WTC11 (cell line): ENCODE results near the gene TEX35. TPM values are rescaled to one million over a fixed set of nuclear protein-coding genes. Genes with fewer than 3 reads are reported as not detected.
"Not testable (repeated sequence)": the region's sequence is repeated elsewhere in the genome, so short reads cannot be mapped to it uniquely, and the experiment has no call there.

Experiments
- ATAC-seq: fragments of 200-7000 bp; cut with Tn5 transposase; 2 replicates; pipeline ENCODE4 v1.10.0; 2021; ENCODE audit warnings: mild to moderate bottlenecking, moderate library complexity
- CTCF ChIA-PET: fragments of 300-600 bp; sonication (Branson Sonifier 250); formaldehyde crosslinking; loops from one replicate; lab custom pipeline; 2021; ENCODE audit warnings: antibody characterized with exemption; lab: Charles Lee
- POLR2A ChIA-PET: fragments of 350-600 bp; sonication (Branson Sonifier 250); formaldehyde crosslinking; loops from one replicate; lab custom pipeline; 2021; ENCODE audit warnings: antibody characterized with exemption; lab: Charles Lee
- DNase-seq: peaks from one replicate; pipeline ENCODE4 v3.0.0; 2021; ENCODE audit warnings: low spot score
- H3K27ac Mint-ChIP-seq: 2 replicates; pipeline ENCODE4 v1.8.0; 2021; ENCODE audit warnings: mixed read lengths
- H3K27me3 Mint-ChIP-seq: 2 replicates; pipeline ENCODE4 v1.8.0; 2021; ENCODE audit warnings: low read depth, mild to moderate bottlenecking, moderate library complexity, mixed read lengths
- H3K36me3 Mint-ChIP-seq: 2 replicates; pipeline ENCODE4 v1.8.0; 2021; ENCODE audit warnings: mixed read lengths
- H3K4me1 Mint-ChIP-seq: 2 replicates; pipeline ENCODE4 v1.8.0; 2022; ENCODE audit warnings: mixed read lengths
- H3K4me3 Mint-ChIP-seq: 2 replicates; pipeline ENCODE4 v1.8.0; 2021; ENCODE audit warnings: mild to moderate bottlenecking, moderate library complexity, mixed read lengths
- H3K9me3 Mint-ChIP-seq: 2 replicates; pipeline ENCODE4 v1.8.0; 2021; ENCODE audit warnings: mixed read lengths
- CREB1 ChIP-seq: sonication (generic); formaldehyde crosslinking; IDR thresholded peaks from 2 replicates; pipeline ENCODE4 v1.8.0; 2023; ENCODE audit warnings: mild to moderate bottlenecking, missing genetic modification reagents
- CREM ChIP-seq: sonication (generic); formaldehyde crosslinking; IDR thresholded peaks from 2 replicates; pipeline ENCODE4 v1.8.1; 2022; ENCODE audit warnings: mild to moderate bottlenecking, missing genetic modification reagents, moderate library complexity
- EMX1 ChIP-seq: fragments of 250-450 bp; sonication (Bioruptor Pico); IDR thresholded peaks from 2 replicates; pipeline ENCODE4 v1.8.0; 2021; ENCODE audit warnings: mild to moderate bottlenecking
- ESRRA ChIP-seq: sonication (generic); formaldehyde crosslinking; IDR thresholded peaks from 2 replicates; pipeline ENCODE4 v1.8.1; 2022; ENCODE audit warnings: mild to moderate bottlenecking, missing genetic modification reagents, borderline replicate concordance
- GRHL2 ChIP-seq: fragments of 250-450 bp; sonication (Bioruptor Pico); IDR thresholded peaks from 2 replicates; pipeline ENCODE4 v1.8.0; 2022; ENCODE audit warnings: mild to moderate bottlenecking, moderate library complexity; ENCODE audit not compliant: insufficient replicate concordance, severe bottlenecking
- JAZF1 ChIP-seq: fragments of 250-450 bp; sonication (Bioruptor Pico); IDR thresholded peaks from 2 replicates; pipeline ENCODE4 v1.9.0; 2021; ENCODE audit warnings: moderate library complexity, mild to moderate bottlenecking, inconsistent platforms
- MYBL2 ChIP-seq: sonication (generic); formaldehyde crosslinking; IDR thresholded peaks from 2 replicates; pipeline ENCODE4 v1.8.1; 2023; ENCODE audit warnings: mild to moderate bottlenecking, moderate library complexity, missing genetic modification reagents
- NFATC4 ChIP-seq: fragments of 250-450 bp; sonication (Bioruptor Pico); IDR thresholded peaks from 2 replicates; pipeline ENCODE4 v1.9.0; 2021; ENCODE audit warnings: mild to moderate bottlenecking
- NFE2L1 ChIP-seq: sonication (generic); formaldehyde crosslinking; IDR thresholded peaks from 2 replicates; pipeline ENCODE4 v1.8.1; 2023; ENCODE audit warnings: missing genetic modification reagents
- total RNA-seq: library from RNA; stranded (reverse); gene quantifications from 3 replicates; pipeline ENCODE4 v1.2.3, GENCODE V29; 2021
- TF ChIP-seq, protein P1 (sequence below): fragments of 200-600 bp; IDR thresholded peaks from 2 replicates; pipeline ENCODE4 v1.8.0; 2022; ENCODE audit warnings: antibody characterized with exemption
- TF ChIP-seq, protein P2 (sequence below): fragments of 250-450 bp; sonication (Bioruptor Pico); conservative IDR thresholded peaks from 2 replicates; pipeline ENCODE4 v1.9.0; 2021; ENCODE audit warnings: mild to moderate bottlenecking
- TF ChIP-seq, protein P3 (sequence below): sonication (generic); formaldehyde crosslinking; IDR thresholded peaks from 2 replicates; pipeline ENCODE4 v1.8.0; 2022; ENCODE audit warnings: mild to moderate bottlenecking, missing genetic modification reagents
- TF ChIP-seq, protein P4 (sequence below): sonication (generic); formaldehyde crosslinking; IDR thresholded peaks from 2 replicates; pipeline ENCODE4 v1.8.0; 2022; ENCODE audit warnings: mild to moderate bottlenecking, missing genetic modification reagents
- TF ChIP-seq, protein P5 (sequence below): sonication (generic); formaldehyde crosslinking; IDR thresholded peaks from 2 replicates; pipeline ENCODE4 v1.8.0; 2022; ENCODE audit warnings: mild to moderate bottlenecking, missing genetic modification reagents
- TF ChIP-seq, protein P6 (sequence below): sonication (generic); formaldehyde crosslinking; IDR thresholded peaks from 2 replicates; pipeline ENCODE4 v1.8.1; 2022; ENCODE audit warnings: missing genetic modification reagents, borderline replicate concordance

The TEX35 gene
- total RNA-seq, 1 experiment from 2014 or later = not detected

DNA sequence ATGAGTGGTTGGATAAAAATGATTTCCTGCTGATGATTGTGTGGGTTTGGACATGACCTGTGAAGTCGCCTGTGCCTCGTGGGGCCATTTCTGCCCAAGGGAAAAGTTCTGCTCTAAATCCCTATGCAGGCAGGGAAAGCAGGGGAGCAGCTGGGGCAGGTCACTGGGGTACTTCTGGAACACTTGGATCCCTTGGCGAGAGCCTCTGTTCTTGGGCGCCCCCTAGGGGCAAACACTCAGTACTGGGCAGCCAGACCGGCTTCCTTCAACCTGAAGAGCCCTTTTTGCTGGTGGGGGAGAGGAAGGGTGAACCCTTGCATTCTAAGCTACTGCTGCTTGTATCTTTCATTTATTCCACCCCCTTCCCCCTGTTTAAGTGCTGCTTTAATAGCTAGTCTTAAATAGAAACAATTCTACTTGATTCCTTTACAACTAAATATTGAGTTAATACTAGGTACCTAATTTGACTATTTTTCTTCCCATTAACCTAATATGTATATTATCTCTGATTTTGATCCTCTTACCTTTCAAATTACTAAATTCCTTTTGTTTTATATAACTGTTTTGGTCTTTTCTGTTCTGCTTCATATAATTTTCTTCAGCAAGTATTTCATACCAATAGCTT lies 11.1 kb upstream of the TEX35 start:
- ATAC-seq (peak; percentile 85), DNase-seq (peak; percentile 92)
- TF ChIP-seq, protein P1, sequence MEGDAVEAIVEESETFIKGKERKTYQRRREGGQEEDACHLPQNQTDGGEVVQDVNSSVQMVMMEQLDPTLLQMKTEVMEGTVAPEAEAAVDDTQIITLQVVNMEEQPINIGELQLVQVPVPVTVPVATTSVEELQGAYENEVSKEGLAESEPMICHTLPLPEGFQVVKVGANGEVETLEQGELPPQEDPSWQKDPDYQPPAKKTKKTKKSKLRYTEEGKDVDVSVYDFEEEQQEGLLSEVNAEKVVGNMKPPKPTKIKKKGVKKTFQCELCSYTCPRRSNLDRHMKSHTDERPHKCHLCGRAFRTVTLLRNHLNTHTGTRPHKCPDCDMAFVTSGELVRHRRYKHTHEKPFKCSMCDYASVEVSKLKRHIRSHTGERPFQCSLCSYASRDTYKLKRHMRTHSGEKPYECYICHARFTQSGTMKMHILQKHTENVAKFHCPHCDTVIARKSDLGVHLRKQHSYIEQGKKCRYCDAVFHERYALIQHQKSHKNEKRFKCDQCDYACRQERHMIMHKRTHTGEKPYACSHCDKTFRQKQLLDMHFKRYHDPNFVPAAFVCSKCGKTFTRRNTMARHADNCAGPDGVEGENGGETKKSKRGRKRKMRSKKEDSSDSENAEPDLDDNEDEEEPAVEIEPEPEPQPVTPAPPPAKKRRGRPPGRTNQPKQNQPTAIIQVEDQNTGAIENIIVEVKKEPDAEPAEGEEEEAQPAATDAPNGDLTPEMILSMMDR = peak; percentile 97
- TF ChIP-seq EMX1 (CRISPR knock-in tag) = no peak
- POLR2A ChIA-PET = interaction anchor here (1.0 kb wide), 1 partner anchor 159 kb away, joined by 3 read pairs; no protein-coding TSS in a partner anchor
- Mint-ChIP-seq H3K27me3 (no peaks in the 10 kb centered on the region), H3K36me3 (no peaks in the 10 kb centered on the region), H3K27ac (no peak overlapping the region), H3K4me1 (peaks cover 13% of the 10 kb centered on the region), H3K4me3 (no peak overlapping the region), H3K9me3 (no peaks in the 10 kb centered on the region)
- CTCF ChIA-PET = interaction anchor here (0.6 to 5.7 kb wide), 57 partner anchors 9 to 556 kb away, joined by 3 to 55 read pairs (median 5); partner anchors contain the start of genes RASAL2, SEC16B and TEX35

DNA sequence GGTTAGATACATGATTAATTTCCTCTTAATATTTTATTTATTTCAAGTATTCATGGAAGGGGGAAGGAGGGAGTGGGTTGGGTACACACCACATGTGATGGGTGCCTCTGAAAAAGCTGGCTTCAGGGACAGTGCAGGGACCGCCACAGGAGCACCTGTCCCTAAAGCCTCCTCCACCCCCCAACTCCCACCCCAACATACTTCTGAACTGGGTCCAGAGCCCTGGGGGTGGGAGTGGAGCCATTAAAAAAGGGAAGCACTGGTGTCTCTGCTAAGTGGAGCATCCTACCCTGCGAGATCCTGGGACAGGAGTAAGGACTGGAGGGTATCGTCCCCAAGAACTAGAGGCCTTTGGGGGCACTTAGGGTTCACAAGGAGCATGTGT lies 10.6 kb upstream of the TEX35 start:
- H3K4me3 Mint-ChIP-seq = no peak overlapping the region
- CTCF ChIA-PET = interaction anchor here (0.6 to 5.7 kb wide), 42 partner anchors 9 to 500 kb away, joined by 3 to 55 read pairs (median 8); partner anchors contain the start of gene TEX35

DNA sequence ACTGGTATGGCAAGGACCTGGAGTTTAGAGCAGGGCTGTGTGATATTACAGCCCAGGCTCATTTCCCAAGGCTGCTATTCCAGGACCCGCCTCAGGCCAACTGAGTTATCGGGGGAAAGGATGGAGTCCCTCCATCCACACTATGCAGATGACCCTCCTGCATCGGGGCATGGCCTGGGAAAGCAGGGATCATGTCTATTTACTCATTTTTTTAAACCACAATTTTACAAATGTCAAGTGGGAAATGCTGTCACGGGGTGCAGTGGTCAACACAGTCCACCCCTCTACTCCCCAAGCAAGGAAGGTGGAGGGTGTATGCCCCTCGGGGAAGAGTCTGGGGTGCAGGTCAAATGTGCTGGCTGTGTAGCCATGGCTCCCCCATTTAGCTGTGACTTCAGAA lies 10.1 kb upstream of the TEX35 start:
- ChIA-PET POLR2A (no interaction called here), CTCF (interaction anchor here (0.9 to 5.7 kb wide), 3 partner anchors 12 to 203 kb away, joined by 3 to 55 read pairs (median 4); no protein-coding TSS in a partner anchor)
- H3K9me3 Mint-ChIP-seq = no peaks in the 10 kb centered on the region
- no peaks in the 10 kb centered on the region for H3K36me3 Mint-ChIP-seq
- no peaks in the 10 kb centered on the region for H3K27me3 Mint-ChIP-seq
- peaks cover 13% of the 10 kb centered on the region for H3K4me1 Mint-ChIP-seq
- TF ChIP-seq MYBL2 (CRISPR knock-in tag) = no peak
- TF ChIP-seq, protein P2, sequence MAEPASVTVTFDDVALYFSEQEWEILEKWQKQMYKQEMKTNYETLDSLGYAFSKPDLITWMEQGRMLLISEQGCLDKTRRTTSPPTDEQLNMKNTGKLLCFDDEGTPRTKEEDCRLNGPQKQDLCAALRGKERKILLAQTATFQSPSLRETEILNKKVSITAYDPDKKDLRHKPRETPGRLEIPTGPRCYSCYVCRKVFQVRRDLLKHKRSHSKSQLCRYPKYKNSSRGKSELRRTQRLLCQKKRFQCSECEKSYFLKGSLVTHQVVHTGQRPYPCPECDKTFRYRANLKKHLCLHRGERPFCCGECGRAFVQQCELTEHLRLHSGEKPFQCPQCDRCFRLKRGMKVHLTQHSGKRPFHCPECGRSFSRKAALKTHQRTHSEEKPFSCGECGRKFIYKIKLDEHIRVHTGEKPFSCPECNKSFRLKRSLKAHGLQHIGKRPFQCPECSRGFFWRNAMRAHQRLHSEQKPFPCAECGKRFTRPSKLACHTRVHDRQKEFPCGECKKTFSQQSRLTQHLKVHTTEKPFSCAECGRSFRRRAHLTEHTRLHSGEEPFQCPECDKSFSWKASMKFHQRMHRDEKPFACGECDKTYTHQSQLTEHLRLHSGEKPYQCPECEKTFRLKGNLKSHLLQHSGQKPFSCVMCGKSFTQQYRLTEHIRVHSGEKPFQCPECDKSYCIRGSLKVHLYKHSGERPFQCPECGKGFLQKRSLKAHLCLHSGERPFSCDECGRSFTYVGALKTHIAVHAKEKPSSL = no peak
- TF ChIP-seq NFATC4 = no peak
- no peak overlapping the region for H3K4me3 Mint-ChIP-seq
- no peak overlapping the region for H3K27ac Mint-ChIP-seq
- ATAC-seq = no peak
- no peak for DNase-seq

More for the DNA sequence above, 10.6 kb upstream of the TEX35 start:
- ATAC-seq (no peak), DNase-seq (no peak)
- Mint-ChIP-seq H3K4me1 (peaks cover 13% of the 10 kb centered on the region), H3K27ac (no peak overlapping the region), H3K27me3 (no peaks in the 10 kb centered on the region), H3K36me3 (no peaks in the 10 kb centered on the region), H3K9me3 (no peaks in the 10 kb centered on the region)
- POLR2A ChIA-PET = no interaction called here
- TF ChIP-seq, protein P3, sequence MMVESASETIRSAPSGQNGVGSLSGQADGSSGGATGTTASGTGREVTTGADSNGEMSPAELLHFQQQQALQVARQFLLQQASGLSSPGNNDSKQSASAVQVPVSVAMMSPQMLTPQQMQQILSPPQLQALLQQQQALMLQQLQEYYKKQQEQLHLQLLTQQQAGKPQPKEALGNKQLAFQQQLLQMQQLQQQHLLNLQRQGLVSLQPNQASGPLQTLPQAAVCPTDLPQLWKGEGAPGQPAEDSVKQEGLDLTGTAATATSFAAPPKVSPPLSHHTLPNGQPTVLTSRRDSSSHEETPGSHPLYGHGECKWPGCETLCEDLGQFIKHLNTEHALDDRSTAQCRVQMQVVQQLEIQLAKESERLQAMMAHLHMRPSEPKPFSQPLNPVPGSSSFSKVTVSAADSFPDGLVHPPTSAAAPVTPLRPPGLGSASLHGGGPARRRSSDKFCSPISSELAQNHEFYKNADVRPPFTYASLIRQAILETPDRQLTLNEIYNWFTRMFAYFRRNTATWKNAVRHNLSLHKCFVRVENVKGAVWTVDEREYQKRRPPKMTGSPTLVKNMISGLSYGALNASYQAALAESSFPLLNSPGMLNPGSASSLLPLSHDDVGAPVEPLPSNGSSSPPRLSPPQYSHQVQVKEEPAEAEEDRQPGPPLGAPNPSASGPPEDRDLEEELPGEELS = no peak
- TF ChIP-seq CREB1 (CRISPR knock-in tag) (no peak), JAZF1 (CRISPR knock-in tag) (no peak), NFE2L1 (no peak), ESRRA (CRISPR knock-in tag) (no peak), GRHL2 (CRISPR knock-in tag) (no peak), CREM (no peak)
- TF ChIP-seq, protein P4, sequence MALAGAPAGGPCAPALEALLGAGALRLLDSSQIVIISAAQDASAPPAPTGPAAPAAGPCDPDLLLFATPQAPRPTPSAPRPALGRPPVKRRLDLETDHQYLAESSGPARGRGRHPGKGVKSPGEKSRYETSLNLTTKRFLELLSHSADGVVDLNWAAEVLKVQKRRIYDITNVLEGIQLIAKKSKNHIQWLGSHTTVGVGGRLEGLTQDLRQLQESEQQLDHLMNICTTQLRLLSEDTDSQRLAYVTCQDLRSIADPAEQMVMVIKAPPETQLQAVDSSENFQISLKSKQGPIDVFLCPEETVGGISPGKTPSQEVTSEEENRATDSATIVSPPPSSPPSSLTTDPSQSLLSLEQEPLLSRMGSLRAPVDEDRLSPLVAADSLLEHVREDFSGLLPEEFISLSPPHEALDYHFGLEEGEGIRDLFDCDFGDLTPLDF (CRISPR knock-in tag) = no peak
- TF ChIP-seq, protein P5, sequence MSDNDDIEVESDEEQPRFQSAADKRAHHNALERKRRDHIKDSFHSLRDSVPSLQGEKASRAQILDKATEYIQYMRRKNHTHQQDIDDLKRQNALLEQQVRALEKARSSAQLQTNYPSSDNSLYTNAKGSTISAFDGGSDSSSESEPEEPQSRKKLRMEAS = no peak
- TF ChIP-seq, protein P6, sequence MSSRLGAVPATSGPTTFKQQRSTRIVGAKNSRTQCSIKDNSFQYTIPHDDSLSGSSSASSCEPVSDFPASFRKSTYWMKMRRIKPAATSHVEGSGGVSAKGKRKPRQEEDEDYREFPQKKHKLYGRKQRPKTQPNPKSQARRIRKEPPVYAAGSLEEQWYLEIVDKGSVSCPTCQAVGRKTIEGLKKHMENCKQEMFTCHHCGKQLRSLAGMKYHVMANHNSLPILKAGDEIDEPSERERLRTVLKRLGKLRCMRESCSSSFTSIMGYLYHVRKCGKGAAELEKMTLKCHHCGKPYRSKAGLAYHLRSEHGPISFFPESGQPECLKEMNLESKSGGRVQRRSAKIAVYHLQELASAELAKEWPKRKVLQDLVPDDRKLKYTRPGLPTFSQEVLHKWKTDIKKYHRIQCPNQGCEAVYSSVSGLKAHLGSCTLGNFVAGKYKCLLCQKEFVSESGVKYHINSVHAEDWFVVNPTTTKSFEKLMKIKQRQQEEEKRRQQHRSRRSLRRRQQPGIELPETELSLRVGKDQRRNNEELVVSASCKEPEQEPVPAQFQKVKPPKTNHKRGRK (CRISPR knock-in tag) = no peak
- TF ChIP-seq, all 79 proteins: peak for 0

DNA sequence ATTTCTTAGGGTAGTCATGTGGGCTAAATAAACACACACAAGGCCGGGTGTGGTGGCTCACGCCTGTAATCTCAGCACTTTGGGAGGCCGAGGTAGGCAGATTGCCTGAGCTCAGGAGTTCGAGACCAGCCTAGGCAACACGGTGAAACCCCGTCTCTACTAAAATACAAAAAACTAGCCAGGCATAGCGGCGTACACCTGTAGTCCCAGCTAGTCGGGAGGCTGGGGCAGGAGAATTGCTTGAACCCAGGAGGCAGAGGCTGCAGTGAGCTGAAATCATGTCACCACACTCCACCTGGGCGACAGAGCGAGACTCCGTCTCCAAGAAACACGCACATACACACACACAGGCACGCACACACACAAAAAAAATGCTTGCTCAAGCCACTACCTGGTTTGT lies 9.6 kb upstream of the TEX35 start:
- H3K9me3 Mint-ChIP-seq, H3K27ac Mint-ChIP-seq, H3K4me3 Mint-ChIP-seq, POLR2A ChIA-PET, ATAC-seq, H3K36me3 Mint-ChIP-seq, DNase-seq, H3K27me3 Mint-ChIP-seq: not testable (repeated sequence)
- H3K4me1 Mint-ChIP-seq = peaks cover 13% of the 10 kb centered on the region
- CTCF ChIA-PET = interaction anchor here (0.9 to 5.7 kb wide), 7 partner anchors 11 to 203 kb away, joined by 3 to 55 read pairs (median 3); no protein-coding TSS in a partner anchor
